Measurements from ENCODE around the gene EFNA2. TPM values are rescaled to one million over a fixed set of nuclear protein-coding genes. Genes with fewer than 3 reads are reported as not detected.

Gene EFNA2
- total RNA-seq, 1 experiment from 2014 or later, result 14.3 TPM

DNA sequence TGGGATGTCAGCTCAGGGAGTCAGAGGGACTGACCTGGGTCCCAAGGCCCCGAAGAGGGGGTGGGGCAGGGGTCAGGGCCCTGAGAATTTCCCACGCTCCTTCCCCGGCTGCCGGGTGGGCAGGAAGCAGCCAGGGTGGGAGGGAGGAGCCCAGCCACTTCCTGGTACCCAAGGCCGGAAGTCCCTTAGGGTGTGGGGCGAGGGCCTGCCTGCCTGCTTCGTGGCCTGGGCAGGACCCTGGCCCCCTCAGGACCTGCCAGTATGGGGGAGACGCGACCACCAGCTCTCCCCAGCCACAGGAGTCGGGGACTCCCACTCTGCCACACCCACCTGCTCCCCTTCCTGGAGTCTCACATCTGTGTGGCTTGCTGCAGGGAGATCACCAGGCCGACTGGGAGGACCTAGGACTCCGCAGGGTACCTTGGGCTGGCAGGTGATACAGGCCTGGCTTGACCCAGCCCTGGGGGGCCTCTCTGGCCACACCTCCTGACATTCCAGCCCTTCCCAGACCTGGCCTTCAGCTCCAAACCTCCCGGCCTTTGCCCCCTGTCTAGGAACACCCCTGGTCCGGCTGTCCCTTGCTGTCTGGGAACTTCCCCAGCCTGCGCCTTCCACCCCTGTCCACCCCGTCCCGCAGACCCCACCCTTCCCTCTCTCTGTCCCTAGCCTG, 26.3 kb upstream of the EFNA2 start:
- Histone ChIP-seq H3K4me1 (ENCODE audit: insufficient read depth, low read length) (no peaks in the 10 kb centered on the region), H3K9me3 (ENCODE audit: control insufficient read depth, low read depth, low read length) (no peaks in the 10 kb centered on the region), H3K27me3 (ENCODE audit: insufficient read depth, low read length) (no peaks in the 10 kb centered on the region), H3T11ph (ENCODE audit: low read length) (no peak overlapping the region), H4K8ac (replicated peaks; ENCODE audit: insufficient read length, low read depth, low read length) (no peak overlapping the region), H4K91ac (ENCODE audit: insufficient read length, low read depth, low read length) (no peak overlapping the region), H2BK20ac (ENCODE audit: low read depth, low read length, poor library complexity, severe bottlenecking) (no peak overlapping the region), H3K56ac (ENCODE audit: insufficient read length, low read depth, low read length) (no peak overlapping the region), H3K79me1 (ENCODE audit: insufficient read depth, low read depth, low read length, poor library complexity, severe bottlenecking) (no peaks in the 10 kb centered on the region), H3K14ac (ENCODE audit: insufficient read depth, low read length) (no peak overlapping the region), H2AFZ (ENCODE audit: low read length) (no peak overlapping the region), H2AK5ac (ENCODE audit: insufficient read length, low read length) (no peak overlapping the region), H4K20me1 (ENCODE audit: control insufficient read depth, insufficient read depth, insufficient read length) (no peaks in the 10 kb centered on the region), H3K4ac (ENCODE audit: low read depth, low read length) (no peak overlapping the region), H3K79me2 (ENCODE audit: insufficient read depth, low read length) (no peaks in the 10 kb centered on the region), H2BK12ac (ENCODE audit: insufficient read length, low read depth, low read length) (no peak overlapping the region), H3K23ac (ENCODE audit: insufficient read length, low read depth, low read length) (no peak overlapping the region), H3K4me2 (ENCODE audit: insufficient read depth, insufficient read length, low read length) (no peak overlapping the region), H3K23me2 (ENCODE audit: insufficient read length, low read depth, low read length, poor library complexity, severe bottlenecking) (peaks cover 18% of the 10 kb centered on the region), H2BK5ac (ENCODE audit: insufficient read length, low read length) (no peak overlapping the region), H3K9ac (ENCODE audit: extremely low read depth, insufficient read length, low read length) (no peak overlapping the region), H3K18ac (ENCODE audit: insufficient read length, low read depth, low read length) (peak overlapping the region; percentile 36), H2BK120ac (ENCODE audit: low read depth, low read length, poor library complexity, severe bottlenecking) (no peak overlapping the region), H3K27ac (ENCODE audit: insufficient read length, low read depth, low read length) (no peak overlapping the region), H2BK15ac (ENCODE audit: low read depth, low read length) (no peak overlapping the region), H4K5ac (ENCODE audit: insufficient read length, low read depth, low read length) (no peak overlapping the region)
- DNase-seq, result peak; percentile 90
- Mint-ChIP-seq H3K9me3 (no peaks in the 10 kb centered on the region; a peak in 2 of 5 replicates), H3K4me1 (peaks cover 44 to 56% of the 10 kb centered on the region in 2 experiments), H3K27ac (peak overlapping the region; percentile 88 to 93 (median 90)), H3K27me3 (ENCODE audit: low read depth) (no peaks in the 10 kb centered on the region; the same call in 1 of the 2 replicates), H3K36me3 (ENCODE audit: insufficient read depth in 1 of 3, low read depth in 3 of 3) (peaks cover 17 to 47% (median 39%) of the 10 kb centered on the region in 3 experiments), H3K4me3 (peak overlapping the region; percentile 34 to 66)
- no CpG with 5 or more reads among the region's 17 CpGs for WGBS (ENCODE audit: extremely low coverage, insufficient read length, low lambda C conversion rate)
- TF ChIP-seq, protein P1, sequence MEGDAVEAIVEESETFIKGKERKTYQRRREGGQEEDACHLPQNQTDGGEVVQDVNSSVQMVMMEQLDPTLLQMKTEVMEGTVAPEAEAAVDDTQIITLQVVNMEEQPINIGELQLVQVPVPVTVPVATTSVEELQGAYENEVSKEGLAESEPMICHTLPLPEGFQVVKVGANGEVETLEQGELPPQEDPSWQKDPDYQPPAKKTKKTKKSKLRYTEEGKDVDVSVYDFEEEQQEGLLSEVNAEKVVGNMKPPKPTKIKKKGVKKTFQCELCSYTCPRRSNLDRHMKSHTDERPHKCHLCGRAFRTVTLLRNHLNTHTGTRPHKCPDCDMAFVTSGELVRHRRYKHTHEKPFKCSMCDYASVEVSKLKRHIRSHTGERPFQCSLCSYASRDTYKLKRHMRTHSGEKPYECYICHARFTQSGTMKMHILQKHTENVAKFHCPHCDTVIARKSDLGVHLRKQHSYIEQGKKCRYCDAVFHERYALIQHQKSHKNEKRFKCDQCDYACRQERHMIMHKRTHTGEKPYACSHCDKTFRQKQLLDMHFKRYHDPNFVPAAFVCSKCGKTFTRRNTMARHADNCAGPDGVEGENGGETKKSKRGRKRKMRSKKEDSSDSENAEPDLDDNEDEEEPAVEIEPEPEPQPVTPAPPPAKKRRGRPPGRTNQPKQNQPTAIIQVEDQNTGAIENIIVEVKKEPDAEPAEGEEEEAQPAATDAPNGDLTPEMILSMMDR (conservative IDR thresholded peaks at IDR 0.05), result no peak
